Neural cell (in vitro differentiated cells): Measurements from ENCODE around the gene CACNA2D1. TPM values are rescaled to one million over a fixed set of nuclear protein-coding genes. Genes with fewer than 3 reads are reported as not detected.

Source experiments
- H2AFZ ChIP-seq: fragments of 200-600, 300-800 bp; sonication (generic), shearing (Covaris generic); 2 replicates; pipeline ENCODE4 v1.6.0; 2014; ENCODE audit warnings: low read depth, mild to moderate bottlenecking, antibody characterized with exemption, low read length, moderate library complexity
- H3F3A ChIP-seq: fragments of 200-600 bp; shearing (Covaris generic); 2 replicates; pipeline ENCODE4 v1.6.1; 2016; ENCODE audit warnings: mild to moderate bottlenecking, moderate library complexity, mixed read lengths, antibody characterized with exemption, low read length; ENCODE audit not compliant: insufficient read depth, poor library complexity, severe bottlenecking
- H3K27ac ChIP-seq: fragments of 200-600, 300-800 bp; sonication (generic), shearing (Covaris generic); 2 replicates; pipeline ENCODE4 v1.5.1; 2014; ENCODE audit warnings: mild to moderate bottlenecking, low read length, moderate library complexity
- H3K27me3 ChIP-seq: fragments of 300-800, 200-600 bp; sonication (generic), shearing (Covaris generic); 2 replicates; pipeline ENCODE4 v1.6.0; 2014; ENCODE audit warnings: mild to moderate bottlenecking, low read depth, low read length, moderate library complexity; ENCODE audit not compliant: insufficient read depth
- H3K36me3 ChIP-seq: fragments of 300-800, 200-600 bp; sonication (generic), shearing (Covaris generic); 2 replicates; pipeline ENCODE4 v1.5.1; 2014; ENCODE audit warnings: mild to moderate bottlenecking, antibody characterized with exemption, low read length, moderate library complexity; ENCODE audit not compliant: insufficient read depth
- H3K4me2 ChIP-seq: fragments of 300-800, 200-600 bp; sonication (generic), shearing (Covaris generic); 2 replicates; pipeline ENCODE4 v1.6.0; 2014; ENCODE audit warnings: mild to moderate bottlenecking, low read length
- H3K4me3 ChIP-seq: fragments of 300-800, 200-600 bp; sonication (generic), shearing (Covaris generic); 2 replicates; pipeline ENCODE4 v1.5.1; 2014; ENCODE audit warnings: mild to moderate bottlenecking, low read length, moderate library complexity
- H3K79me2 ChIP-seq: fragments of 200-600 bp; shearing (Covaris generic); replicated peaks from 2 replicates; pipeline ENCODE4 v1.6.0; 2014; ENCODE audit warnings: mild to moderate bottlenecking, low read length, moderate library complexity; ENCODE audit not compliant: insufficient read depth
- H3K9ac ChIP-seq: fragments of 300-800, 200-600 bp; sonication (generic), shearing (Covaris generic); 2 replicates; pipeline ENCODE4 v1.6.1; 2016; ENCODE audit warnings: mild to moderate bottlenecking, low read length, mixed read lengths
- H3K9me2 ChIP-seq: fragments of 200-600 bp; shearing (Covaris generic); 2 replicates; pipeline ENCODE4 v1.6.1; 2016; ENCODE audit warnings: mild to moderate bottlenecking, low read length, mixed read lengths; ENCODE audit not compliant: insufficient read depth
- H3K9me3 ChIP-seq: fragments of 200-600, 300-800 bp; sonication (generic), shearing (Covaris generic); 2 replicates; pipeline ENCODE4 v1.6.1; 2016; ENCODE audit warnings: mild to moderate bottlenecking, mixed run types, low read length, moderate library complexity, mixed read lengths
- H4K20me1 ChIP-seq: fragments of 200-600 bp; shearing (Covaris generic); 2 replicates; pipeline ENCODE4 v1.6.1; 2016; ENCODE audit warnings: mild to moderate bottlenecking, mixed run types; ENCODE audit not compliant: insufficient read depth
- EP300 ChIP-seq: fragments of 450-650 bp; conservative IDR thresholded peaks from 2 replicates; pipeline ENCODE4 v1.6.1; 2014; ENCODE audit warnings: antibody characterized with exemption, mild to moderate bottlenecking, moderate library complexity; ENCODE audit not compliant: poor library complexity, severe bottlenecking
- EZH2 ChIP-seq: fragments of 200-600, 300-800 bp; shearing (Covaris generic), sonication (generic); IDR thresholded peaks from 2 replicates; pipeline ENCODE4 v1.6.1; 2014; ENCODE audit warnings: antibody characterized with exemption, low read length, borderline replicate concordance, mild to moderate bottlenecking; ENCODE audit not compliant: insufficient read depth, poor library complexity, severe bottlenecking
- MXI1 ChIP-seq: fragments of 450-650 bp; conservative IDR thresholded peaks from 2 replicates; pipeline ENCODE4 v1.6.1; 2014; ENCODE audit warnings: antibody characterized with exemption, mild to moderate bottlenecking; ENCODE audit not compliant: poor library complexity, severe bottlenecking
- POLR2AphosphoS5 ChIP-seq: IDR thresholded peaks from 2 replicates; pipeline ENCODE4 v1.6.1; 2012
- RAD21 ChIP-seq: fragments of 450-650 bp; conservative IDR thresholded peaks from 2 replicates; pipeline ENCODE4 v1.6.1; 2014; ENCODE audit warnings: antibody characterized with exemption, mild to moderate bottlenecking, moderate library complexity
- REST ChIP-seq: IDR thresholded peaks from 2 replicates; pipeline ENCODE4 v1.6.1; 2012; ENCODE audit warnings: borderline replicate concordance
- SMC3 ChIP-seq: fragments of 450-650 bp; conservative IDR thresholded peaks from 2 replicates; pipeline ENCODE4 v1.6.1; 2014; ENCODE audit warnings: antibody characterized with exemption, mild to moderate bottlenecking, moderate library complexity; ENCODE audit not compliant: poor library complexity
- TAF1 ChIP-seq: IDR thresholded peaks from 2 replicates; pipeline ENCODE4 v1.6.1; 2012; ENCODE audit warnings: low read depth
- polyA plus RNA-seq: library from polyadenylated mRNA; depleted of rRNA; stranded (reverse); fragments of >200 nt; gene quantifications from 2 replicates; pipeline ENCODE4 v1.2.3, GENCODE V29; 2014
- TF ChIP-seq, protein P1 (sequence below): fragments of 450-650 bp; IDR thresholded peaks from 2 replicates; pipeline ENCODE4 v1.5.1; 2014; ENCODE audit warnings: antibody characterized with exemption, mild to moderate bottlenecking, moderate library complexity; ENCODE audit not compliant: poor library complexity, severe bottlenecking

CACNA2D1 gene
- polyA plus RNA-seq, 1 donor from 2014 or later = 7.0 TPM

DNA sequence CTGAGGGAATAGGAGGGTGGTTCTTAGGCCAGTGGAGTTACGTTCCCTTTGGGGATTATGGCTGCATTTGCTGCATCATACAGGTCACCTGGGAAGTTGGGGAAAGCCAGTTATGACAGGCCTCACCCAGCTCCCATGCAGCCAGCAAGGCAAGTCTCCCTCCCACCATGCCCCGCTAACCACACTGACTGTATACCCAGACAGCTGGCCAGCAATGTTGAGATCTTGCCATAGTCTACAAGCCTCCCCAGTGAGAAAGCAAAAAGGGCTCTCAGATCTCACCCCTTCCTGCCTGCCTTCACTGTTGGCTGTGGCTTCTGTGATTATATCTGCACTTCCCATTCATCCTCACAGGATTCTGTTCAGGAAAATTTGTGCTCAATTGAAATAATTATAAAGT is 540.5 kb downstream of the CACNA2D1 start:
- TF ChIP-seq, protein P1, sequence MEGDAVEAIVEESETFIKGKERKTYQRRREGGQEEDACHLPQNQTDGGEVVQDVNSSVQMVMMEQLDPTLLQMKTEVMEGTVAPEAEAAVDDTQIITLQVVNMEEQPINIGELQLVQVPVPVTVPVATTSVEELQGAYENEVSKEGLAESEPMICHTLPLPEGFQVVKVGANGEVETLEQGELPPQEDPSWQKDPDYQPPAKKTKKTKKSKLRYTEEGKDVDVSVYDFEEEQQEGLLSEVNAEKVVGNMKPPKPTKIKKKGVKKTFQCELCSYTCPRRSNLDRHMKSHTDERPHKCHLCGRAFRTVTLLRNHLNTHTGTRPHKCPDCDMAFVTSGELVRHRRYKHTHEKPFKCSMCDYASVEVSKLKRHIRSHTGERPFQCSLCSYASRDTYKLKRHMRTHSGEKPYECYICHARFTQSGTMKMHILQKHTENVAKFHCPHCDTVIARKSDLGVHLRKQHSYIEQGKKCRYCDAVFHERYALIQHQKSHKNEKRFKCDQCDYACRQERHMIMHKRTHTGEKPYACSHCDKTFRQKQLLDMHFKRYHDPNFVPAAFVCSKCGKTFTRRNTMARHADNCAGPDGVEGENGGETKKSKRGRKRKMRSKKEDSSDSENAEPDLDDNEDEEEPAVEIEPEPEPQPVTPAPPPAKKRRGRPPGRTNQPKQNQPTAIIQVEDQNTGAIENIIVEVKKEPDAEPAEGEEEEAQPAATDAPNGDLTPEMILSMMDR = no peak
- TF ChIP-seq EZH2 = no peak
- TF ChIP-seq RAD21 = no peak
- TF ChIP-seq MXI1 = no peak
- TF ChIP-seq POLR2AphosphoS5 = no peak
- no peak for TF ChIP-seq SMC3
- no peak for TF ChIP-seq TAF1
- TF ChIP-seq EP300 = no peak
- no peak for TF ChIP-seq REST
- H3K9me3 ChIP-seq = no peaks in the 10 kb centered on the region
- H3K27me3 ChIP-seq = no peaks in the 10 kb centered on the region
- H3K27ac ChIP-seq = no peak overlapping the region
- no peak overlapping the region for H3K4me3 ChIP-seq
- H4K20me1 ChIP-seq = no peaks in the 10 kb centered on the region
- H3F3A ChIP-seq = no peaks in the 10 kb centered on the region
- H2AFZ ChIP-seq = no peak overlapping the region
- H3K9me2 ChIP-seq = no peaks in the 10 kb centered on the region
- no peak overlapping the region for H3K4me2 ChIP-seq
- no peaks in the 10 kb centered on the region for H3K79me2 ChIP-seq
- no peaks in the 10 kb centered on the region for H3K36me3 ChIP-seq
- H3K9ac ChIP-seq = no peak overlapping the region

DNA sequence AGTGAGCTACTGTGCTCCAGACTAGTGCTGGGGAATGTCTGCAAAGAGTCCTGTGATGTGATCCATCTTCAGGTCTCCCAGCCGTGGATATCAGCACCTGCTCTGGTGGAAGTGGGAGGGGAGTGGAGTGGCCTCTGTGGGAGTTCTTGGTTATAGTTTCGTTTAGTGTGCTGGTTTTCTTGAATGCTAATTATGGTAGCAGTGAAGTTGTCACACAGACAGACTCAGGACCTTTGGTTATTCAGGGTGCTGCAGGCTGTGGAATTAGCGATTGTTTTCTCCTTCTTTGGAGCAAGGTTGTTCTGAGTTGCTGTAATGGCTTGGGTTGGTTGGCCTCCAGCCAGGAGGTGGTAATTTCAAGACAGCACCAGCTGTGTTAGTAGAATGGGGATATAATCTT is 541.0 kb downstream of the CACNA2D1 start:
- Histone ChIP-seq H2AFZ (no peak overlapping the region), H4K20me1 (no peaks in the 10 kb centered on the region), H3K27ac (no peak overlapping the region), H3K4me3 (no peak overlapping the region), H3K9me3 (no peaks in the 10 kb centered on the region), H3K79me2 (no peaks in the 10 kb centered on the region), H3K9ac (no peak overlapping the region), H3K9me2 (no peaks in the 10 kb centered on the region), H3K4me2 (no peak overlapping the region), H3F3A (no peaks in the 10 kb centered on the region), H3K27me3 (no peaks in the 10 kb centered on the region), H3K36me3 (no peaks in the 10 kb centered on the region)
- TF ChIP-seq REST = no peak
- no peak for TF ChIP-seq POLR2AphosphoS5
- TF ChIP-seq, protein P1 = no peak
- no peak for TF ChIP-seq MXI1
- TF ChIP-seq TAF1 = no peak
- no peak for TF ChIP-seq RAD21
- no peak for TF ChIP-seq EP300
- TF ChIP-seq SMC3 = no peak
- TF ChIP-seq EZH2 = no peak
